SIG-M5 (cell line): ENCODE results near the gene ACOT2.
"Not testable (repeated sequence)": the region's sequence is repeated elsewhere in the genome, so short reads cannot be mapped to it uniquely, and the experiment has no call there.

Experiments
- DNase-seq: peaks from one replicate; lab custom pipeline; 2025; lab: John Stamatoyannopoulos, UW

ACOT2 gene, protein sequence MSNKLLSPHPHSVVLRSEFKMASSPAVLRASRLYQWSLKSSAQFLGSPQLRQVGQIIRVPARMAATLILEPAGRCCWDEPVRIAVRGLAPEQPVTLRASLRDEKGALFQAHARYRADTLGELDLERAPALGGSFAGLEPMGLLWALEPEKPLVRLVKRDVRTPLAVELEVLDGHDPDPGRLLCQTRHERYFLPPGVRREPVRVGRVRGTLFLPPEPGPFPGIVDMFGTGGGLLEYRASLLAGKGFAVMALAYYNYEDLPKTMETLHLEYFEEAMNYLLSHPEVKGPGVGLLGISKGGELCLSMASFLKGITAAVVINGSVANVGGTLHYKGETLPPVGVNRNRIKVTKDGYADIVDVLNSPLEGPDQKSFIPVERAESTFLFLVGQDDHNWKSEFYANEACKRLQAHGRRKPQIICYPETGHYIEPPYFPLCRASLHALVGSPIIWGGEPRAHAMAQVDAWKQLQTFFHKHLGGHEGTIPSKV

DNA sequence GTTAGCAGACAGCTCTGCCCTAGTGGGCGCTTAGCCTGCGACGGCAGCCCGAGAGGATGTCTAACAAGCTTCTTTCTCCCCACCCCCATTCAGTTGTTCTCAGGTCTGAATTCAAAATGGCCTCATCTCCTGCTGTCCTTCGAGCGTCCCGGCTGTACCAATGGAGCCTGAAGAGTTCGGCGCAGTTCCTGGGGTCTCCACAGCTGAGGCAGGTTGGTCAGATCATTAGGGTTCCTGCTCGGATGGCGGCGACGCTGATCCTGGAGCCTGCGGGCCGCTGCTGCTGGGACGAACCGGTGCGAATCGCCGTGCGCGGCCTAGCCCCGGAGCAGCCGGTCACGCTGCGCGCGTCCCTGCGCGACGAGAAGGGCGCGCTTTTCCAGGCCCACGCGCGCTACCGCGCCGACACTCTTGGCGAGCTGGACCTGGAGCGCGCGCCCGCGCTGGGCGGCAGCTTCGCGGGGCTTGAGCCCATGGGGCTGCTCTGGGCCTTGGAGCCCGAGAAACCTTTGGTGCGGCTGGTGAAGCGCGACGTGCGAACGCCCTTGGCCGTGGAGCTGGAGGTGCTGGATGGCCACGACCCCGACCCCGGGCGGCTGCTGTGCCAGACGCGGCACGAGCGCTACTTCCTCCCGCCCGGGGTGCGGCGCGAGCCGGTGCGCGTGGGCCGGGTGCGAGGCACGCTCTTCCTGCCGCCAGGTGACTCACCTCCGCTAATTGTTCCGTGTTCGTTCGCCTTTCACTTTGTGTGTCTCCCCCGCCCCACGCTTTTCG, at the start of gene ACOT2:
TSS of gene ACOT2 (plus strand) at position 29 of the 774 bp plus-strand sequence. CDS start at position 57, 28 bp downstream.
- DNase-seq = not testable (repeated sequence)

DNA sequence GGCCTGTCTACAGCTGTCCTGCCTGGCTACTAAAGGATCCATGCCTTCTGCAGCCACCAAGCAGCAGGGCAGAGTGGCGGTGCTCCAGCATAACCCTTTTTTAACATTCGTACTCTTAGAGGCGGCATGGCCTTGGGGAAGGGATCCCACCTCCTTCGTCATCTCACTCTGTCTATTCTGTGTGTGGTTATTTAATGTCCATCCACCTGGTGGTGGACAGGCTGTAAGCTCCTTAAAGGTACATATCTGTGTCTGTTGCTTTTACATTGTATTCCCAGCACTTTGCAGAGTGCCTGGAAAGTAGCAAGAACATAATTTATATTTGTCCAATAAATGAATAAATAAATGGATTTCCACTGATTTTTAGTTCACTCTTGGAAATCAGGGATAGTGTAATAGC, 47.8 kb upstream of the ACOT2 start:
- DNase-seq = no peak

DNA sequence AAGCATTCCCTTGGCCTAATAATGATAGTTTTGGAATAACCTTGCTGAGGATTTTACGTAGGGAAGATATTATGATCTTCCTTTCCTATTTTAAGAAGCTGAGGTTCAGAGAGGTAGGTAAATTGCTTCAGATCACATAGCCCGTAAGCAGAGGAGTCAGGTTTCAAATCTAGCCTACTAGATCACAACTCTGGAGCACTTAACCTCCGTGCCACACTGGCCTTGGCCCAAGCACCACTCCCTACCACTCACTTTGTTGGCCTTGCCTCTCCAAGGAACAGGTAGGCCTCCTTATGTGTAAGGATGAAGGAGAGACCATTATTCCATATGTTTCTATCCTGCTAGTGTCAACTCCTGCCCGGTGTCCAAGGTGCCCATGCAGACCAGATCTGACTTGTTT, 44.5 kb upstream of the ACOT2 start:
- no peak for DNase-seq

DNA sequence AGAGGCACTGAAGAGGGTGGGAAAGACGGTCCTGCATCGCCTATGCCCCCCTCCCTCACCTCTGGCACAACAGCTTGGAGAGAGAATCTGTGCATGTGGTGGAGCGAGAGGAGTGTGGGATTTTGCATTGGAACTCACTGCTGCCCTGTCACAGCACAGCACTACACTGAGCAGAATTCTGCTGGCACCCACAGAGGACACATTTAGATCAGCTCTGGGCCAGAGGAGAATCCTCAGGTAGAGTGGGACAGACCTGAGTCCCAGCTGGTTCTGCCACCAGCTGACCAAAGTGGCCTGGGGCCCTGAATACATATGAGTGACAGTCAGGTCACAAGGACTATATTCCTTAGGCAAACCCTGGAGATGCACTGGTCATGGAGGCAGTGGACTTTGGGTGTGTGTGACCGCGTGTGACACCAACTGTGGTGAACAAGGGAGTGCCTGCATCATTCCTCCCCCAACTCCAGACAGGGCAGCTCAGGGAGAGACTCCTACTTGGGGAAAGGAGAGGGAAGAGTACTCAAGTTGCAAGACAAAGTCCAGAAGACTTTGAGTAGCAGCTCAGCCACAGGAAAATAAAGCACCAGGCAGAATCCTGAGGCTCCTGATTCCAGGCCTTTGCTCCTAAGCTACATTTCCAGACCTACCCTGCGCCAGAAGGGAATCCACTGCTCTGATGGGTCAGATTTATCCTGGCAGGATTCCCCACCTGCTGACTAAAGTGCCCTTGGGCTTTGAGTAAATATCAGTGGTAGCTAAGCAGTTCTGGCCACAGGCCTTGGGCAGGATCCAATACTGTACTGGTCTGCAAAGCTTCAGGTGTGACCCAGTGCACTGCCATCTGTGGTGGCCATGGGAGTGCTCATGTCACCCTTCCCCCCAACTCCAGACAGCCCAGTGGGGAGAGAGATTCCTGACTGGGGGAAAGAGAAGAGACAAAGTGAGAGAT, 42.7 kb upstream of the ACOT2 start:
- no peak for DNase-seq

DNA sequence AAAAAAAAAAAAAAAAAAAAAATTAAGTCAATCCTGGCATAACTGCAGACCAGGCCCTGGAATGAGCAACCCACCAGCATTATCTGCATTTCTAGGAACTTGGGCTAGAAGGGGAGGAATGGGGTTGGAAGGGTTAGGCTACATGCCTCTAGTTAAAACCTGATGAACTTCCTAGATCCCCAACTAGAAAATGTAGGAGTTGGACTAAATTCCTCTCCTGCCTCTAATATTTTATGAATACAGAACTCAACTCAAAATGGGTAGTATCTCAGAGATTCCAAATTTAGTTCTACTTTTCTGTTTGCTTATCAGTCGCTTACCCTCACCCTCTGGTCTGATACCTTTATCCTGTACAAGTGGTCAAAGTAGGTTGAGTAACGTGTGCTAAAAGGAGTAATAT, 39.7 kb upstream of the ACOT2 start:
- not testable (repeated sequence) for DNase-seq

DNA sequence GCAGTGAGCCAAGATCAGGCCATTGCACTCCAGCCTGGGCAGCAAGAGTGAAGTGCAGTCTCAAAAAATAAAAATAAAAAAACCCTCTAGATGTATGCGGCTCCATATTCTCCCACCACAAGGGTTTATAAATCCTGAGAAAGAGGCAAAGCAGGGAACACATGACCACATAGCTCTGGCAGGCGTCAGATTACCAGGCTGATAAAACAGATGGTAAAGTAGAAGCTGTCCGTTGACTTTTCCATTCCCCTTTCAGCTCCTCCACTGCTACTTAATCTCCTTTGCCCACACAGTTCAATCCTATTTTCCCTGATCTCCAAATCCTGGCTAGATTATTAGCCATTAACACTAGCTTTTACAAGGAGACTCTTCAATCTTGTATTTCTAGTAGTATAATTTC, 37.0 kb upstream of the ACOT2 start:
- DNase-seq = not testable (repeated sequence)

DNA sequence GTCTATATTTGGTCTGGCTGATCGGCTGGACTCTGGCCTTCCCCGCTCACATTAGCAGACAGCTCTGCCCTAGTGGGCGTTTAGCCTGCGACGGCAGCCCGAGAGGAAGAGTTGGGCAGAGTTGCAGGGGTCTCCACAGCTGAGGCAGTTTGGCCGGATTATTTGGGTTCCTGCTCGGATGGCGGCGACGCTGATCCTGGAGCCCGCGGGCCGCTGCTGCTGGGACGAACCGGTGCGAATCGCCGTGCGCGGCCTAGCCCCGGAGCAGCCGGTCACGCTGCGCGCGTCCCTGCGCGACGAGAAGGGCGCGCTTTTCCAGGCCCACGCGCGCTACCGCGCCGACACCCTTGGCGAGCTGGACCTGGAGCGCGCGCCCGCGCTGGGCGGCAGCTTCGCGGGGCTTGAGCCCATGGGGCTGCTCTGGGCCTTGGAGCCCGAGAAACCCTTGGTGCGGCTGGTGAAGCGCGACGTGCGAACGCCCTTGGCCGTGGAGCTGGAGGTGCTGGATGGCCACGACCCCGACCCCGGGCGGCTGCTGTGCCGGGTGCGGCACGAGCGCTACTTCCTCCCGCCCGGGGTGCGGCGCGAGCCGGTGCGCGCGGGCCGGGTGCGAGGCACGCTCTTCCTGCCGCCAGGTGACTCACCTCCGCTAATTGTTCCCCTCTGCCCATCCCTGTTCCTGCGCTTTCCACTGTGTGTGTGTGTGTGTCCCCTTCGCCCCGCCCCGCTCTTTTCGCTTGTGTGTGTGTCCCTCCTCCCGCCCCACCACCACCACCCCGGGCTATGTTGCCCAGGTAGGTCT, 31.6 kb upstream of the ACOT2 start:
- not testable (repeated sequence) for DNase-seq

DNA sequence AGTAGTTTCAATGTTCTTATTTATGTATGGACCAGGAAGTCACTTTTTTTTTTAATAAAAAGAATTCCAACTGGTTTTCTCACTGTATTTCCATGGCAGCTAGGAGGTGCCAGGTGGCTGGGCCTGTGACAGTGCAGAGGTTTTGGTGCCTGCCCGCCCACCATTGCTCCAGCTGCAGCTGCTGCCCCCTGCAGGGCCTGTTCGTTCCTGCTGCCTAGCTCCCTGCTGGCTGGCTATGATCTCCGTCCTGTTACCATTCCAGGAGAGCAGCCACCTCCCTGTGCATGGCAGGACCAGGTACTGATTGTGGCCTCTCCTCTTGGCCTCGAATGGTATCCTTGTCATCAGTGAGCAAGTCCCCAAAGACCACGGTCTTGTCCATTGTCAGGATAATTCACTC, 30.0 kb upstream of the ACOT2 start:
- DNase-seq = not testable (repeated sequence)

DNA sequence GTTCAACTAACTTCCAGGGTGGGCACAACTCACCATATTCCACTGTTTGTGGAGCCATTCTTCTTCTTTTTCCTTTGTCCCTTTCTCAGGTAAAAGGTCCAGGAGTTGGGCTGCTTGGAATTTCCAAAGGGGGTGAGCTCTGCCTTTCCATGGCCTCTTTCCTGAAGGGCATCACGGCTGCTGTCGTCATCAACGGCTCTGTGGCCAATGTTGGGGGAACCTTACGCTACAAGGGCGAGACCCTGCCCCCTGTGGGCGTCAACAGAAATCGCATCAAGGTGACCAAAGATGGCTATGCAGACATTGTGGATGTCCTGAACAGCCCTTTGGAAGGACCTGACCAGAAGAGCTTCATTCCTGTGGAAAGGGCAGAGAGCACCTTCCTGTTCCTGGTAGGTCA, 26.1 kb upstream of the ACOT2 start:
- DNase-seq = not testable (repeated sequence)

DNA sequence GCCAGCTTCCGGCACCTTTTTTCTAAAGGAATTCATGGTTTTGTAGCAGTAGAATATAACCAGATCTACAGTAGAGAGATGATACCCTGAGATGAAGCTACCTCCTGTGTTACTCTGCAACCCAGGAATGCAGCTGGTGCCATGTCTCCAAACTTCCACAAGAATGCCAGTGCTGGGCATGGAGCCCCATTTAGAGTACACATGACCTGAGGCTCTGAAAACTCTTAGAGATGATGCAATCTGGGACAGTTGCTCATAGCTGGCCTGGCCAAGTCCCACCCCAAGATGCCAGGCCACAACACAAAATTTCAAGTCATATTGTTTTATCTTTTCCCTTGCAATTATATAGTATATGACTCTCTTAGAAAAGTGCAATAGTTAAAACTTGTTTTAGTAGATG, 23.7 kb upstream of the ACOT2 start:
- DNase-seq = not testable (repeated sequence)

DNA sequence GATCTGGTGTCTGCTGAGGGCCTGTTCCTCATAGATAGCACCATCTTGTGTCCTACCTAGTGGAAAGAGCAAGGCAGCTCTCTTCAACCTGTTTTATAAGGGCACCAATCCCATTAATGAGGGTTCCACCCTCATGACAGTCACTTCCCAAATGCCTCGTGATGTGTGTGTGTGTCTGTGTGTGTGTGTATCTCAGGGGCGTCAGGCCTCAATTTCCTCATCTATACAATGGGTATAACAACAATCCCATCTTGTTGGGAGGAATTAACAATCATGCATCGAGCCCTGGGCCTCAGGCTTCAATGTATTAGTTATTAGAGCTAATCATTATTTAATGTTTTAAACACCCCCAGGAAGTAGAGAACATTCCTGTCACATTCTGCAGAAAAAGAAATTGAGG, 19.9 kb upstream of the ACOT2 start:
- not testable (repeated sequence) for DNase-seq

DNA sequence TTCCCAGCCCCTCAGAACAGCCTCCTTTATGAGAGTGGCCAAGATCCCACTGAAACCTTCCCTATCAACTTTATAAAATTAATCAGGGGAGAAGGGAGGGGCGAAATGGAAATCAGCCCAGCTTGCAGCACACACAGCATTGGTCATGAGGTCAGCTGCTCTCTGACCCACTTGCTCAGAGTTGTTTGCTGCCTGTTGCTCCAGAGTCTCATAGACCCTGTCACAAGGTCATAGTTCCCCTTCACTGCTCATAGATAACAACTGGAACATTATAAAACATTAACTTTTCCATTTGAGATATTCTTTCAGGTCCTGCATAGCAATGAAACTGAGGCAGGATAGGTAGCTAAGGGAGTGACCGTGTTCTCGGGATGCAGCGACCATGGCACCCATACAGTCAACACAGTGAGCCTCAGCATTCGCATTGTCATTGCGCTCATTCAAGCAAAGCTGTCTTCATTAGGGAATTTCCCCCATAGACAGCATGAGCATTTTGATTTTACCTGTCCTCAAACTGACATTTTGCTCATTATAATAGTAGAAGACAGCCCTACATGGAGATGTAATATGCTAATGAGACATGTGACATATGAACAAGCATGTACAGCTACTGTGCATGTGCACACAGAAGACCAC, 19.0 kb upstream of the ACOT2 start:
- not testable (repeated sequence) for DNase-seq

DNA sequence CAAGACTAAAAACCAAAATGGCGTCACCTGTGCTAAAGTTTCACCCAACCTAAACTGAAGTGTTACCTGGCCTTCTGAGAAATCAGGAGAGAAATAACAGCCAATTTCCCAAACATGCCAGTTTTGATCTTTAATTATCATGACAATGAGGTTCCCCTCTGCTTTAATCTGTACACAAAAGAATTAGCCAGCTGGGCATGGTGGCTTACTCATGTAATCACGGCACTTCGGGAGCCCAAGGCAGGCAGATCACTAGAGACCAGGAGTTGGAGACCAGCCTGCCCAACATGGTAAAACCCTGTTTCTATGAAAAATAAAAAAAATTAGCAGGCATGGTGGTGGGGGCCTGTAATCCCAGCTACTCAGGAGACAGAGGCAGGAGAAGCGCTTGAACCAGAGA, 15.2 kb upstream of the ACOT2 start:
- no peak for DNase-seq

DNA sequence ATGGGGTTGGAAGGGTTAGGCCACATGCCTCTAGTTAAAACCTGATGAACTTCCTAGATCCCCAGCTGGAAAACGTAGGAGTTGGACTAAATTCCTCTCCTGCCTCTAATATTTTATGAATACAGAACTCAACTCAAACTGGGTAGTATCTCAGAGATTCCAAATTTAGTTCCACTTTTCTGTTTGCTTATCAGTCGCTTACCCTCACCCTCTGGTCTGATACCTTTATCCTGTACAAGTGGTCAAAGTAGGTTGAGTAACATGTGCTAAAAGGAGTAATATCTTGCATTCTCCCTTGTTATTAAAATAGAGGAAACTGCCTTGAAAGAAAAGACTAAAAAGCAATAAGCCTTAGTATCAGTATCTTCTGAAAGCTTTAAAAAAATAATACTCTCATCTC, 11.8 kb upstream of the ACOT2 start:
- not testable (repeated sequence) for DNase-seq

DNA sequence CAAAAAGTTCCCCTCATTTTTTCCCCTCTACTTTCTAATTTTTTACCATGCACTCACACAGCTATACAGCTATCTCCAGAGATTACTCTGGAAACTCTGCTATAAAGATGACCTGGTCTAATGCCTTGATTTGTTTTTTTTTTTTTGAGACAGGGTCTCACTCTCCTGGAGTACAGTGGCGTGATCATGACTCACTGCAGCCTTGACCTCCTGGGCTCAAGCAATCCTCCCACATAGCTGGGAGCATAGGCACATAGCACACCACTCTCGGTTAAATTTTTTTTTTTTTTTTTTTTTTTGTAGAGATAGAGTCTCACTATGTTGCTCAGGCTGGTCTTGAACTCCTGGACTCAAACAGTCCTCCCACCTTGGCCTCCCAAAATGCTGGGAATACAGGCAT, 10.8 kb upstream of the ACOT2 start:
- DNase-seq = not testable (repeated sequence)

DNA sequence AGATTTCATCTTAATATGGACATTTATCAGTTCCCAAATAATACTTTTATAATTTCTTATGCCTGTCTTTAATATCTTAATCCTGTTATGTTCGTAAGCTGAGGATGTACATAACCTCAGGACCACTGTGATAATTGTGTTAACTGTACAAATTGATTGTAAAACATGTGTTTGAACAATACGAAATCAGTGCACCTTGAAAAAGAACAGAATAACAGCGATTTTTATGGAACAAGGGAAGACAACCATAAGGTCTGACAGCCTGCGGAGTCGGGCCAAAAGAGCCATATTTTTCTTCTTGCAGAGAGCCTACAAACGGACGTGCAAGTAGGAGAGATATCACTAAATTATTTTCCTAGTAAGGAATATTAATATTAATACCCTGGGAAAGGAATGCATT, 6.8 kb upstream of the ACOT2 start:
- DNase-seq = not testable (repeated sequence)

DNA sequence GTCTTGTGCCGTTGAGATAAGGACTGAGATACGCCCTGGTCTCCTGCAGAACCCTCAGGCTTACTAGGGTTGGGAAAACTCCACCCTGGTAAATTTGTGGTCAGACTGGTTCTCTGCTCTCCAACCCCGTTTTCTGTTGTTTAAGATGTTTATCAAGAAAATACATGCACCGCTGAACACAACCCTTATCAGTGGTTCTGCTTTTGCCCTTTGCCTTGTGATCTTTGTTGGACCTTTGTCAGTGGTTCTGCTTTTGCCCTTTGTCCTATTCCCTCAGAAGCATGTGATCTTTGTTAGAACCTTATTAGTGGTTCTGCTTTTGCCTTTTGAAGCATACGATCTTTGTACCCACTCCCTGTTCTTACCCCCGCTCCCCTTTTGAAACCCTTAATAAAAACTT, 6.3 kb upstream of the ACOT2 start:
- not testable (repeated sequence) for DNase-seq

DNA sequence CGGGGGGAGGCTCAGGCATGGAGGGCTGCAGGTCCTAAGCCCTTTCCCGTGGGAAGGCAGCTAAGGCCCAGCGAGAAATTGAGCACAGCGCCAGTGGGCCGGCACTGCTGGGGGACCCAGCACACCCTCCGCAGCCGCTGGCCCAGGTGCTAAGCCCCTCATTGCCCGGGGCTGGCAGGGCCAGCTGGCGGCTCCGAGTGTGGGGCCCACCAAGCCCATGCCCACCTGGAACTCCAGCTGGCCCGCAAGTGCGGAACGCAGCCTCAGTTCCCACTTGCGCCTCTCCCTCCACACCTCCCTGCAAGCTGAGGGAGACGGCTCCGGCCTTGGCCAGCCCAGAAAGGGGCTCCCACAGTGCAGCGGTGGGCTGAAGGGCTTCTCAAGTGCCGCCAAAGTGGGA, 2.6 kb upstream of the ACOT2 start:
- DNase-seq = not testable (repeated sequence)

DNA sequence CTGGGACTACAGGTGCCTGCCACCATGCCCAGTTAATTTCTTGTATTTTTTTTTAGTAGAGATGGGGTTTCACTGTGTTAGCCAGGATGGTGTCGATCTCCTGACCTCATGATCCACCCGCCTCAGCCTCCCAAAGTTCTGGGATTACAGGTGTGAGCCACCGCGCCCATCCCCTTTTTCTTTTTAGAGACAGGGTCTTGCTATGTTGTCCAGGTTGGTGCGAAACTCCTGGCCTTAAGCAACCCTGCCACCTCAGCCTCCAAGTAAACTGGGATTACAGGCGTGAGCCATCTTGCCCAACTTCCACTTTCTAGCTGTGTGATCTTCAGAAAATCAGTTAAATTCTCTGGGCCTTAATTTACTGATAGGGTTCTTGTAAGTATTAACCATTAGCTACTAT, 2.1 kb upstream of the ACOT2 start:
- not testable (repeated sequence) for DNase-seq

DNA sequence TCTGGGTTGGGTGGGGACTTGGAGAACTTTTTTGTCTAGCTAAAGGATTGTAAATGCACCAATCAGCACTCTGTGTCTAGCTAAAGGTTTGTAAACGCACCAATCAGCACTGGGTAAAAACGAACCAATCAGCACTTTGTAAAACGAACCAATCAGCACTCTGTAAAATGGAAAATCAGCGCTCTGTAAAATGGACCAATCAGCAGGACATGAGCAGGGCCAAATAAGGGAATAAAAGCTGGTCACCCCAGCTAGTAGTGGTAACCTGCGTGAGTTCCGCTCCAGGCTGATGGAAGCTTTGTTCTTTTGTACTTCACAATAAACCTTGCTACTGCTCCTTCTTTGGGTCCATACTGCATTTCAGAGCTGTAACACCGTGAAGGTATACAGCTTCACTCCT, 1.7 kb upstream of the ACOT2 start:
- no peak for DNase-seq
